ENCODE measurements around the gene U2SURP.

GRCh38 chr3:142961539-142961938 is 39.8 kb upstream of the U2SURP start:
- no peak for TF ChIP-seq POLR2A (IDR thresholded peaks at IDR 0.05)
- TF ChIP-seq, protein P1, sequence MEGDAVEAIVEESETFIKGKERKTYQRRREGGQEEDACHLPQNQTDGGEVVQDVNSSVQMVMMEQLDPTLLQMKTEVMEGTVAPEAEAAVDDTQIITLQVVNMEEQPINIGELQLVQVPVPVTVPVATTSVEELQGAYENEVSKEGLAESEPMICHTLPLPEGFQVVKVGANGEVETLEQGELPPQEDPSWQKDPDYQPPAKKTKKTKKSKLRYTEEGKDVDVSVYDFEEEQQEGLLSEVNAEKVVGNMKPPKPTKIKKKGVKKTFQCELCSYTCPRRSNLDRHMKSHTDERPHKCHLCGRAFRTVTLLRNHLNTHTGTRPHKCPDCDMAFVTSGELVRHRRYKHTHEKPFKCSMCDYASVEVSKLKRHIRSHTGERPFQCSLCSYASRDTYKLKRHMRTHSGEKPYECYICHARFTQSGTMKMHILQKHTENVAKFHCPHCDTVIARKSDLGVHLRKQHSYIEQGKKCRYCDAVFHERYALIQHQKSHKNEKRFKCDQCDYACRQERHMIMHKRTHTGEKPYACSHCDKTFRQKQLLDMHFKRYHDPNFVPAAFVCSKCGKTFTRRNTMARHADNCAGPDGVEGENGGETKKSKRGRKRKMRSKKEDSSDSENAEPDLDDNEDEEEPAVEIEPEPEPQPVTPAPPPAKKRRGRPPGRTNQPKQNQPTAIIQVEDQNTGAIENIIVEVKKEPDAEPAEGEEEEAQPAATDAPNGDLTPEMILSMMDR (IDR thresholded peaks at IDR 0.05) = no peak
